ENCODE results near the gene PTPN18. TPM values are rescaled to one million over a fixed set of nuclear protein-coding genes. Genes with fewer than 3 reads are reported as not detected.

PTPN18 gene
- total RNA-seq, 1 experiment from 2014 or later, result 16.3 TPM

DNA sequence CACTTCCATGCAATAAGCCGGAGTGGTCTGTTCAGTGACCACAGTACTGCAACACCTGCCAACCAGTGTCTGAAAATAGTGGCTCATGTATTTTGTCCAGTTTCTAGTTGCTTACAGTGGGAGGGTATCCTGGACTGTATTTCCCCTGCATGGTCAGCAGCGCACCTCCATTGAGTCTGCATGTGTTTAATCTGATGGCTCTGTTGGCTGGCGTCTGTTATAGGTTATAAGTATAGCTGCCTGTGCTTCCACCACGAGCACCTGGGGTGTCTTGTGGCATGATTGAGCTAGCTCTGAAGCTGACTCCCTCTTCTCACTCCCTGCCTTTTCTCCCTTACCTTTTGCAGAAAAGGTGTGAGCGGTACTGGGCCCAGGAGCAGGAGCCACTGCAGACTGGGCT, 12.9 kb downstream of the PTPN18 start:
- Histone ChIP-seq H3K4me2 (ENCODE audit: insufficient read depth, insufficient read length, low read length) (no peak overlapping the region), H3K27me3 (ENCODE audit: insufficient read depth, low read length) (no peaks in the 10 kb centered on the region), H2AK5ac (ENCODE audit: insufficient read length, low read length) (no peak overlapping the region), H3K14ac (ENCODE audit: insufficient read depth, low read length) (no peak overlapping the region), H3K23me2 (ENCODE audit: insufficient read length, low read depth, low read length, poor library complexity, severe bottlenecking) (peaks cover 8% of the 10 kb centered on the region), H3K9ac (ENCODE audit: extremely low read depth, insufficient read length, low read length) (no peak overlapping the region), H2BK5ac (ENCODE audit: insufficient read length, low read length) (no peak overlapping the region), H3K56ac (ENCODE audit: insufficient read length, low read depth, low read length) (no peak overlapping the region), H2AFZ (ENCODE audit: low read length) (no peak overlapping the region), H3T11ph (ENCODE audit: low read length) (no peak overlapping the region), H3K79me1 (ENCODE audit: insufficient read depth, low read depth, low read length, poor library complexity, severe bottlenecking) (no peaks in the 10 kb centered on the region), H4K8ac (replicated peaks; ENCODE audit: insufficient read length, low read depth, low read length) (no peak overlapping the region), H2BK15ac (ENCODE audit: low read depth, low read length) (no peak overlapping the region), H4K20me1 (ENCODE audit: control insufficient read depth, insufficient read depth, insufficient read length) (no peaks in the 10 kb centered on the region), H4K91ac (ENCODE audit: insufficient read length, low read depth, low read length) (no peak overlapping the region), H4K5ac (ENCODE audit: insufficient read length, low read depth, low read length) (no peak overlapping the region), H3K4ac (ENCODE audit: low read depth, low read length) (no peak overlapping the region), H3K27ac (ENCODE audit: insufficient read length, low read depth, low read length) (no peak overlapping the region), H3K79me2 (ENCODE audit: insufficient read depth, low read length) (no peaks in the 10 kb centered on the region), H2BK20ac (ENCODE audit: low read depth, low read length, poor library complexity, severe bottlenecking) (no peak overlapping the region), H2BK12ac (ENCODE audit: insufficient read length, low read depth, low read length) (no peak overlapping the region), H3K4me1 (ENCODE audit: insufficient read depth, low read length) (no peaks in the 10 kb centered on the region; the same call in 1 of the 2 replicates), H2BK120ac (ENCODE audit: low read depth, low read length, poor library complexity, severe bottlenecking) (no peak overlapping the region), H3K18ac (ENCODE audit: insufficient read length, low read depth, low read length) (no peak overlapping the region), H3K9me3 (ENCODE audit: control insufficient read depth, low read depth, low read length) (no peaks in the 10 kb centered on the region), H3K23ac (ENCODE audit: insufficient read length, low read depth, low read length) (no peak overlapping the region)
- Mint-ChIP-seq H3K4me1 (peaks cover 30 to 33% of the 10 kb centered on the region in 2 experiments), H3K4me3 (no peak overlapping the region), H3K27me3 (ENCODE audit: low read depth) (peaks cover 10% of the 10 kb centered on the region), H3K36me3 (ENCODE audit: insufficient read depth in 1 of 3, low read depth in 3 of 3) (peaks cover 8 to 22% (median 8%) of the 10 kb centered on the region in 3 experiments), H3K27ac (no peak overlapping the region), H3K9me3 (no peaks in the 10 kb centered on the region; a peak in 1 of 5 replicates)
- TF ChIP-seq, protein P1, sequence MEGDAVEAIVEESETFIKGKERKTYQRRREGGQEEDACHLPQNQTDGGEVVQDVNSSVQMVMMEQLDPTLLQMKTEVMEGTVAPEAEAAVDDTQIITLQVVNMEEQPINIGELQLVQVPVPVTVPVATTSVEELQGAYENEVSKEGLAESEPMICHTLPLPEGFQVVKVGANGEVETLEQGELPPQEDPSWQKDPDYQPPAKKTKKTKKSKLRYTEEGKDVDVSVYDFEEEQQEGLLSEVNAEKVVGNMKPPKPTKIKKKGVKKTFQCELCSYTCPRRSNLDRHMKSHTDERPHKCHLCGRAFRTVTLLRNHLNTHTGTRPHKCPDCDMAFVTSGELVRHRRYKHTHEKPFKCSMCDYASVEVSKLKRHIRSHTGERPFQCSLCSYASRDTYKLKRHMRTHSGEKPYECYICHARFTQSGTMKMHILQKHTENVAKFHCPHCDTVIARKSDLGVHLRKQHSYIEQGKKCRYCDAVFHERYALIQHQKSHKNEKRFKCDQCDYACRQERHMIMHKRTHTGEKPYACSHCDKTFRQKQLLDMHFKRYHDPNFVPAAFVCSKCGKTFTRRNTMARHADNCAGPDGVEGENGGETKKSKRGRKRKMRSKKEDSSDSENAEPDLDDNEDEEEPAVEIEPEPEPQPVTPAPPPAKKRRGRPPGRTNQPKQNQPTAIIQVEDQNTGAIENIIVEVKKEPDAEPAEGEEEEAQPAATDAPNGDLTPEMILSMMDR (conservative IDR thresholded peaks at IDR 0.05), result no peak
- no peak for DNase-seq
- WGBS (ENCODE audit: extremely low coverage, insufficient read length, low lambda C conversion rate), result no CpG with 5 or more reads among the region's 5 CpGs
